BJ (cell line): ENCODE data around the gene KCND3. TPM values are rescaled to one million over a fixed set of nuclear protein-coding genes. Genes with fewer than 3 reads are reported as not detected.

Experiments
- CTCF ChIA-PET: fragments of 350-600 bp; formaldehyde crosslinking; extraction: SDS; loops from one replicate; lab custom pipeline; 2021; ENCODE audit warnings: antibody characterized with exemption, inconsistent platforms; lab: Yijun Ruan, JAX
- POLR2A ChIA-PET: fragments of 300-600 bp; sonication (Branson Sonifier 250); formaldehyde crosslinking; extraction: SDS; loops from one replicate; lab custom pipeline; 2021; ENCODE audit warnings: antibody characterized with exemption; lab: Charles Lee
- DNase-seq: peaks from one replicate; pipeline ENCODE4 v3.0.0-alpha.2; 2011; ENCODE audit warnings: low read depth
- H3K27me3 ChIP-seq: 2 replicates; pipeline ENCODE4 v1.6.0; 2011; ENCODE audit warnings: low read length; ENCODE audit not compliant: control insufficient read depth, insufficient read depth
- H3K36me3 ChIP-seq: 2 replicates; pipeline ENCODE4 v1.5.1; 2011; ENCODE audit warnings: low read length; ENCODE audit not compliant: control insufficient read depth, insufficient read depth
- H3K4me3 ChIP-seq: 2 replicates; pipeline ENCODE4 v1.5.1; 2011; ENCODE audit warnings: low read depth, mild to moderate bottlenecking, control low read depth, low read length
- CTCF ChIP-seq: IDR thresholded peaks from 2 replicates; pipeline ENCODE4 v1.5.1; 2011; ENCODE audit warnings: low read depth, mild to moderate bottlenecking, control low read depth, inconsistent platforms, low read length, moderate library complexity; ENCODE audit not compliant: insufficient read depth
- polyA plus RNA-seq: library from polyadenylated mRNA; depleted of rRNA; stranded (reverse); fragments of >200 nt; gene quantifications from 2 replicates; pipeline ENCODE4 v1.2.3, GENCODE V29; 2011

The KCND3 gene
- polyA plus RNA-seq, 1 experiment: 3.6 TPM

GRCh38 chr1:111878649-111879048, 110.8 kb downstream of the KCND3 start:
- no peak for DNase-seq
- Histone ChIP-seq H3K4me3 (no peak overlapping the region), H3K36me3 (no peaks in the 10 kb centered on the region), H3K27me3 (0 out of 2 replicates have a peak, but pooled peaks cover 1% of the 10 kb centered on the region)
- CTCF ChIA-PET: no interaction called here
- POLR2A ChIA-PET: no interaction called here
- TF ChIP-seq CTCF: no peak

DNA sequence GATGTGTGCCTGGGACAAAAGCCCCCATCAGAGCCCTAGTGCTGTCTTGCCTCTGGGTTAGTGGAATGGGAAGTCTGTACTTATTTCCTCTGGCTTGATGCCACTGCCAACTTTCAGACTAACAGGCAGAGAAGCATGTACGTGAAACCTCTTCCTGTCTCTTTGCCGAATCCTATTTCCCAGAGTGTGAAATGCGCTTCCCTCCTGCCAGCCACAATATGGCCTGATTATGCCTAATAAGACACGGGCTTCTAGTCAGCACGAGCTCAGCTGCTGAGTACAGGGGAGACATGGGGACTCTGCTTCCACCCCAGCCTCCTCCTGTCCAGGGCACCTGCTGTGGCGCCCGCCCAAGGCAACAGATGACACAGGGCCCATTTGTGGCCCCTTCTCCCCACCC, 111.4 kb downstream of the KCND3 start:
- H3K27me3 ChIP-seq: 0 out of 2 replicates have a peak, but pooled peaks cover 1% of the 10 kb centered on the region
- TF ChIP-seq CTCF: no peak
- H3K36me3 ChIP-seq: no peaks in the 10 kb centered on the region
- DNase-seq: no peak
- ChIA-PET CTCF (no interaction called here), POLR2A (no interaction called here)
- no peak overlapping the region for H3K4me3 ChIP-seq

DNA sequence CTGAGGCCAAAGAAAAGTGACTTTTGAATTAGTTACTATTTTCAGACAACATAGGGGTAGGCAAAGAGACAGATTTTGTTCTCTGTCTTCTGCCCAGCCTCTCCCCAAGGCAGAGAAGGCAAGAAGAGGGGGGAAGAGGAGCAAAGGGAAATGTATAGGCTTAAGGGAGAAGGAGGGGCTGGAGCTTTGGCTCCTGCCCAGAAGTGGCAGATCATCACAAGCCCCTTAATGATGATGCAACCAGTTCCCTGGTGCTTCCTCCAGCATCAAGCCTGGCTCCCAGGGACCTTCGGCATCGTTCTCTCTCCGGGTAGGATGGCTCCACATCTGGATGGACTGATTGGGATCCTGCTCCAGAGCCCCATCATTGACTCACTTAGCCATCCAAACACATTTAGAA, 112.8 kb downstream of the KCND3 start:
- H3K4me3 ChIP-seq: no peak overlapping the region
- ChIA-PET CTCF (no interaction called here), POLR2A (no interaction called here)

DNA sequence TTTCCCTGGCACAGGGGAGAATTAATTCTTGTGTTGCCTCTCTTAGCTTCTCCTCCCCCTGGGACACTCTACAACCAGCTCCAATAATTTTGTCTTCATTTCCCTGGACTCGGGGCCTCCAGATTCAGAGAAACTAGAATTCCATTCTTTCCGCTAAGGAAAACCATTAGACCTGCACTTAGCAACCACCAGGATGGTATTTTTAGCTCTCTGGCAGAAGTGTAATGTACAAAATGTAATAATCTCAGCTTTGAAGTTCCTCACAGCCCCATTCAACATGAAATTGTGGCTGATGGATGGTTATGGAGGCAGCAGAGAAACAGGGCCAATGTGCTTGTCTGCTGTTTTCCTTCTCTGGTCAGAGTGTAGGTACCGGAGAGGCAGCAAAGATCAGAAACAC, 113.8 kb downstream of the KCND3 start:
- ChIA-PET CTCF (no interaction called here), POLR2A (no interaction called here)
- Histone ChIP-seq H3K4me3 (no peak overlapping the region), H3K36me3 (no peaks in the 10 kb centered on the region), H3K27me3 (0 out of 2 replicates have a peak, but pooled peaks cover 2% of the 10 kb centered on the region)
- no peak for DNase-seq
- TF ChIP-seq CTCF: no peak

More for the DNA sequence above, 112.8 kb downstream of the KCND3 start:
- no peak for TF ChIP-seq CTCF
- DNase-seq: no peak
- Histone ChIP-seq H3K36me3 (no peaks in the 10 kb centered on the region), H3K27me3 (0 out of 2 replicates have a peak, but pooled peaks cover 4% of the 10 kb centered on the region)

DNA sequence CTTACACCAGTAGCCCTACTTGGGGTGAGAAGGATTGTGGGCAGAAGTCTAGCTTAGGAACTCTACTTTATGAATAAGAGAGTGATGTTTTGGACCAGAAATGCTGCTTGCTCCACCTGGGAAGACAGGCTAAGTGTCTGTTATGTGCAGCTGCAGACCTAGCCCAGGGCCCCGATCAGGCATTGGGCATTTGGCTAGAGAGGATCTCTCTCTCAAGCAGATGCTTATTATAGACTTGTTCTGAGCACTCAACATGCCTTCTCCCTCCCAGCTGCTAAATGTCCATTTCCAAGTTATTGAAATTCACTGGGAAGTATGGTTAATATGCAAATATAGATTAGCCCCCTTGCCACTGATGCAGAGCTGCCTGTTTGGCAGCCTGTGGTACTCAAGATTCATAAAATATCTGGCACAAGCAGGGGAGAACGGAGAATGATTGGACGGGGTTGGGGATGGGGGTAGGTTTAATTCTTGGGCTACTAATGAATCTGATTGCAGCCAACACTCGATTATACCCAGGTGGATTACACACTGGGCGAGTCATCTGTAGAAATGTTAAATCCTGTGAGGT, 115.9 kb downstream of the KCND3 start:
- Histone ChIP-seq H3K4me3 (no peak overlapping the region), H3K36me3 (no peaks in the 10 kb centered on the region), H3K27me3 (0 out of 2 replicates have a peak, but pooled peaks cover 2% of the 10 kb centered on the region)
- DNase-seq: no peak
- POLR2A ChIA-PET: no interaction called here
- no peak for TF ChIP-seq CTCF
- CTCF ChIA-PET: interaction anchor here (1.0 kb wide), 1 partner anchor 31 kb away, joined by 3 read pairs; no protein-coding TSS in a partner anchor
